Osteoblast (primary cell): ENCODE results near the gene ZNF74. TPM values are rescaled to one million over a fixed set of nuclear protein-coding genes. Genes with fewer than 3 reads are reported as not detected.

ENCODE experiments used
- DNase-seq: peaks from one replicate; pipeline ENCODE4 v3.0.0; 2011; ENCODE audit warnings: low spot score, mixed read lengths; ENCODE audit not compliant: insufficient read length; ENCODE audit errors: missing footprints
- H2AFZ ChIP-seq: 2 replicates; pipeline ENCODE4 v1.6.0; 2011; ENCODE audit warnings: mild to moderate bottlenecking, low read length
- H3K27ac ChIP-seq: 2 replicates; pipeline ENCODE4 v1.5.1; 2011; ENCODE audit warnings: mild to moderate bottlenecking, low read depth, low read length, moderate library complexity
- H3K27me3 ChIP-seq: 2 replicates; pipeline ENCODE4 v1.6.0; 2012; ENCODE audit warnings: mild to moderate bottlenecking, control low read depth, inconsistent platforms, low read length, moderate library complexity; ENCODE audit not compliant: insufficient read depth
- H3K36me3 ChIP-seq: 2 replicates; pipeline ENCODE4 v1.5.1; 2011; ENCODE audit warnings: mild to moderate bottlenecking, low read length, control low read depth, moderate library complexity; ENCODE audit not compliant: insufficient read depth
- H3K4me1 ChIP-seq: 2 replicates; pipeline ENCODE4 v1.5.1; 2011; ENCODE audit warnings: mild to moderate bottlenecking, low read length, control low read depth, moderate library complexity; ENCODE audit not compliant: insufficient read depth
- H3K4me2 ChIP-seq: 2 replicates; pipeline ENCODE4 v1.6.0; 2011; ENCODE audit warnings: mild to moderate bottlenecking, low read length; ENCODE audit not compliant: insufficient read depth
- H3K4me3 ChIP-seq: fragments of 200-600 bp; sonication (generic); 3 replicates; pipeline ENCODE4 v1.5.1; 2012; ENCODE audit warnings: mild to moderate bottlenecking, low read length, inconsistent platforms; ENCODE audit not compliant: insufficient read depth
- H3K79me2 ChIP-seq: 2 replicates; pipeline ENCODE4 v1.6.0; 2012; ENCODE audit warnings: mild to moderate bottlenecking, low read length, control low read depth, inconsistent platforms; ENCODE audit not compliant: insufficient read depth
- H3K9me3 ChIP-seq: 2 replicates; pipeline ENCODE4 v1.5.1; 2011; ENCODE audit warnings: low read depth, low read length, control low read depth
- H4K20me1 ChIP-seq: 2 replicates; pipeline ENCODE4 v1.6.0; 2012; ENCODE audit warnings: mild to moderate bottlenecking, low read length, control low read depth; ENCODE audit not compliant: insufficient read depth
- CTCF ChIP-seq: IDR thresholded peaks from 2 replicates; pipeline ENCODE4 v1.5.1; 2011; ENCODE audit warnings: mild to moderate bottlenecking, low read depth, low read length, moderate library complexity; ENCODE audit errors: extremely low read depth
- total RNA-seq: library from RNA; depleted of rRNA; stranded (reverse); fragments of >200 nt; gene quantifications from 2 replicates; pipeline ENCODE4 v1.2.3, GENCODE V29; 2012

Gene ZNF74
- total RNA-seq, 1 donor, result 13.8 TPM

DNA sequence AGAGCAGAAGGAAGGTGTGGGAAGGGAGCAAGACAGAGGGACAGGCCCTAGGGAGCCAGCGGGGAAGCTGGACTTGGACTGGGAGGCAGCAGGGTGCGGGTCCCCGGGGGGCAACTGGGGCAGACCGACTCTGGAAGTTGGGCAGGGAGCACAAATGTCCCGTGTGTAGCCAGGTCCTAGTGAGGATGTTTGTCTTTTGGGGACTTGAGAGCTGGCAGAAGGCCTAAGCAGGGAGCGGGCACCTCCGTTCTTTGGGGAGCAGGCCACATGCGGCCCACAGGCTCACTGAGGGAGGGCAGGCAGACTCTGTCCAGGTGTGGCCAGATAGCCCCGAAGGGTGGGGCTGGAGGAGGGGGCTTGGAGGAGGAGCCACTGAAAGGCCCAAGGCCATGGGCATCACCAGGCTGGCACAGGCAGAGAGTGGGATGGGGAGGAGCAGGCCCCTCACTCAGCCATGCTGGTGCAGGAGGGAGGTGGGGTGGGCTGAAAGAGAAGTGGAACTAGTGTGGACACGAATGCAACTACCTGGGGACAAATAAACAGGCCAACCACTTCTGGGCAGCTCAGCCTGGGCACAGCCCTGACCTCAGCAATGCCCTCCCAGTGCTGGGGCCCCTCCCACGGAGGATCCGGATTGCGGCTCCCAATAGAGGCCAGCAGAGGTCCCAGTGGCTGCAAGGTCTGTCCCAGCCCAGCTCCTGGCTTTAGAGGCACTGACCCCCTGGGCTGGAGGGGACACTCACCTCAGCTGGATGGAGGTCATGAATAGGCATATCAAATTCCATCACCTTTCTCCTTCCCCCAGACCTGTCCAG, 44.9 kb downstream of the ZNF74 start:
- Histone ChIP-seq H4K20me1 (peaks cover 28% of the 10 kb centered on the region), H3K27ac (peak overlapping the region; percentile 32), H3K36me3 (peaks cover 10% of the 10 kb centered on the region), H2AFZ (no peak overlapping the region), H3K9me3 (no peaks in the 10 kb centered on the region), H3K4me3 (peak overlapping the region; percentile 95), H3K79me2 (peaks cover 28% of the 10 kb centered on the region), H3K4me1 (peaks cover 25% of the 10 kb centered on the region), H3K27me3 (no peaks in the 10 kb centered on the region), H3K4me2 (peak overlapping the region; percentile 81)
- peak; percentile 99 for DNase-seq
- peak; percentile 47 for TF ChIP-seq CTCF

DNA sequence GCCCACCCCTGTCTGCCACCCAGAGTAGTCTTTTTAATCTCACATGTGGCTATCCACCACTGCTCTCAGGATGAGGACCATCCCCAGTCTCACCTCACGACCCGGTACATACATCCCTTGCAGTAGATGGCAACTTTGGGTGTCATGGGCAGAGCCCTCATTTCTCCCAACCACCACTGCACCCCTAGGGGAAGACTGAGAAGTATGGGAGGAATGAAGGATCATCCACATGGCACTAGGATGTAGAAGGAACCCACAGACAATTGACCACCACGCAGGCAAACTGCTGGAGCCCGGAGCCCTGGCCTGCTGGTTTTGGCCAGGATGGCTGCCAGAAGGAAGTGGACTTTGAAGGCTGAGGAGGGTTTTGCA, 45.6 kb downstream of the ZNF74 start:
- peaks cover 21% of the 10 kb centered on the region for H3K79me2 ChIP-seq
- H3K4me3 ChIP-seq, result no peak overlapping the region
- no peaks in the 10 kb centered on the region for H3K27me3 ChIP-seq
- no peak overlapping the region for H3K27ac ChIP-seq
- no peak overlapping the region for H2AFZ ChIP-seq
- H4K20me1 ChIP-seq, result peaks cover 22% of the 10 kb centered on the region
- no peaks in the 10 kb centered on the region for H3K9me3 ChIP-seq
- no peak for TF ChIP-seq CTCF
- H3K36me3 ChIP-seq, result peaks cover 15% of the 10 kb centered on the region
- H3K4me1 ChIP-seq, result peaks cover 25% of the 10 kb centered on the region
- no peak overlapping the region for H3K4me2 ChIP-seq
- DNase-seq, result peak; percentile 56

- no peak overlapping the region for H3K27ac ChIP-seq
- no peaks in the 10 kb centered on the region for H3K9me3 ChIP-seq
- no peak for TF ChIP-seq CTCF
- peaks cover 16% of the 10 kb centered on the region for H3K79me2 ChIP-seq
- peaks cover 22% of the 10 kb centered on the region for H3K4me1 ChIP-seq
- H3K4me3 ChIP-seq, result no peak overlapping the region
- no peak overlapping the region for H3K4me2 ChIP-seq
- H3K36me3 ChIP-seq, result peaks cover 20% of the 10 kb centered on the region
- DNase-seq, result peak; percentile 78
- H2AFZ ChIP-seq, result no peak overlapping the region
- H4K20me1 ChIP-seq, result peaks cover 17% of the 10 kb centered on the region
- H3K27me3 ChIP-seq, result no peaks in the 10 kb centered on the region
Observed at GRCh38 chr22:20439928-20440575, 46.1 kb downstream of the ZNF74 start.
